Endodermal cell (in vitro differentiated cells): ENCODE measurements around the gene PIEZO2. TPM values are rescaled to one million over a fixed set of nuclear protein-coding genes. Genes with fewer than 3 reads are reported as not detected.

Source experiments
- DNase-seq: peaks from one replicate; pipeline ENCODE4 v3.0.0-alpha.2; 2017
- H3K27ac ChIP-seq: 2 replicates; pipeline ENCODE4 v1.5.1; 2013; ENCODE audit warnings: mild to moderate bottlenecking, low read depth, low read length, moderate library complexity
- H3K27me3 ChIP-seq: 2 replicates; pipeline ENCODE4 v1.6.1; 2013; ENCODE audit warnings: mild to moderate bottlenecking, low read length, moderate library complexity; ENCODE audit not compliant: insufficient read depth, control insufficient read depth, poor library complexity, severe bottlenecking
- H3K36me3 ChIP-seq: 2 replicates; pipeline ENCODE4 v1.7.0; 2013; ENCODE audit warnings: mild to moderate bottlenecking, low read length, moderate library complexity; ENCODE audit not compliant: control insufficient read depth, insufficient read depth
- H3K4me1 ChIP-seq: one replicate; pipeline ENCODE4 v1.7.0; 2013; ENCODE audit warnings: low read length; ENCODE audit not compliant: control insufficient read depth, insufficient read depth
- H3K4me3 ChIP-seq: 2 replicates; pipeline ENCODE4 v1.5.1; 2013; ENCODE audit warnings: mild to moderate bottlenecking, low read length, moderate library complexity
- H3K9ac ChIP-seq: 2 replicates; pipeline ENCODE4 v1.6.1; 2013; ENCODE audit warnings: mild to moderate bottlenecking, low read length, moderate library complexity; ENCODE audit not compliant: poor library complexity, severe bottlenecking; ENCODE audit errors: extremely low read depth
- H3K9me3 ChIP-seq: 2 replicates; pipeline ENCODE4 v1.6.1; 2013; ENCODE audit warnings: mild to moderate bottlenecking, low read length, moderate library complexity; ENCODE audit not compliant: control insufficient read depth
- H3K27ac Mint-ChIP-seq: 2 replicates; pipeline ENCODE4 v1.8.0; 2020; ENCODE audit warnings: mixed read lengths
- H3K27me3 Mint-ChIP-seq: 2 replicates; pipeline ENCODE4 v1.8.0; 2021; ENCODE audit warnings: mild to moderate bottlenecking, mixed read lengths; ENCODE audit not compliant: insufficient read depth
- H3K36me3 Mint-ChIP-seq: 2 replicates; pipeline ENCODE4 v1.8.0; 2020; ENCODE audit warnings: low read depth, mixed read lengths
- H3K4me1 Mint-ChIP-seq: 2 replicates; pipeline ENCODE4 v1.8.0; 2020; ENCODE audit warnings: mixed read lengths
- H3K4me3 Mint-ChIP-seq: 2 replicates; pipeline ENCODE4 v1.8.0; 2020; ENCODE audit warnings: mild to moderate bottlenecking, moderate library complexity, mixed read lengths
- H3K9me3 Mint-ChIP-seq: 2 replicates; pipeline ENCODE4 v1.8.0; 2020; ENCODE audit warnings: mild to moderate bottlenecking, mixed read lengths
- WGBS, 2 experiments: methylation state at CpG; one replicate each; pipeline versions ENCODE4 v1.1.5 to v1.1.7; 2013; ENCODE audit warnings: missing lambda C conversion rate in 2 of 2, mixed read lengths in 1 of 2; ENCODE audit not compliant: insufficient coverage in 1 of 2, insufficient read length in 1 of 2; 5-methylcytosine and 5-hydroxymethylcytosine counted together
- total RNA-seq, 2 donors: library from RNA; stranded (reverse); fragmentation: NEBNext Ultra II Directional in 1 of 2; extraction: Animal tissue kit (Norgen Biotek cat#: 25700) in 1 of 2; gene quantifications; 2 replicates in 1 of 2; 3 replicates in 1 of 2; pipeline ENCODE4 v1.2.1, GENCODE V29; 2021
- TF ChIP-seq, protein P1 (sequence below): fragments of 200-600 bp; sonication (generic); conservative IDR thresholded peaks from 2 replicates; pipeline ENCODE4 v1.5.0; 2021; ENCODE audit warnings: antibody characterized with exemption, mild to moderate bottlenecking

The PIEZO2 gene
- total RNA-seq, 2 donors from 2014 or later = 7.3 to 12.1 TPM

DNA sequence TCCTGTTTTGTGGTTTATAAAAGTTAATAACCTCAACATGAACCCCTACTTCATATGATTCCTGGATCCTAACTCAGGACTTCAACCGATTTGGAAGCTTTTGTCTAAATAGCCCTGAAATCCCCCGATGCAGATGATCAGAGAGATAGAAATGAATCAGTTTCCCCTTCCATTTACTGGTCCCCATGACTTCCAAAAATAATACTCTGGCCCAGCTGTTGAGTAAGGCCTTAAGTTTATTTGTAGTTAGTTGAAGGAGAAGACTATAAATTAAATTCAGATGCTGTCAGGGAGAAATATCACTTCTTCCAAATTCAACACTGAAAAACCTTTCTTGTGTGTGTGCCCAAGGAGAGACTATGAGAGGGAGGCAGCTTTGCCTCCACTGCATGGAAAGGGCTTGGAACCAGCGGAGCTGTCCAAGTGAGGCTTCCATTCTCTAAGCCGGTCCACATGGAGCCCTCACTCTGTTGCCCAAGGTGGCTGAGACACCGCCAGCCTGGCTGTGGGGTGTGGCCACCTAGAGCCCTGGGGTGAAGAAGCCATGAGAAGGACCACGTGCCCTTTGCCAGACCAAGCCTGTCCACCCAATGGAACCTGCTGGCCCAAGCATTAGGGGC, 53.6 kb downstream of the PIEZO2 start:
- peaks cover 2% of the 10 kb centered on the region for H3K27me3 Mint-ChIP-seq
- H3K4me3 ChIP-seq = no peak overlapping the region
- no peak overlapping the region for H3K27ac ChIP-seq
- H3K27me3 ChIP-seq = no peaks in the 10 kb centered on the region
- no peak for DNase-seq
- TF ChIP-seq, protein P1, sequence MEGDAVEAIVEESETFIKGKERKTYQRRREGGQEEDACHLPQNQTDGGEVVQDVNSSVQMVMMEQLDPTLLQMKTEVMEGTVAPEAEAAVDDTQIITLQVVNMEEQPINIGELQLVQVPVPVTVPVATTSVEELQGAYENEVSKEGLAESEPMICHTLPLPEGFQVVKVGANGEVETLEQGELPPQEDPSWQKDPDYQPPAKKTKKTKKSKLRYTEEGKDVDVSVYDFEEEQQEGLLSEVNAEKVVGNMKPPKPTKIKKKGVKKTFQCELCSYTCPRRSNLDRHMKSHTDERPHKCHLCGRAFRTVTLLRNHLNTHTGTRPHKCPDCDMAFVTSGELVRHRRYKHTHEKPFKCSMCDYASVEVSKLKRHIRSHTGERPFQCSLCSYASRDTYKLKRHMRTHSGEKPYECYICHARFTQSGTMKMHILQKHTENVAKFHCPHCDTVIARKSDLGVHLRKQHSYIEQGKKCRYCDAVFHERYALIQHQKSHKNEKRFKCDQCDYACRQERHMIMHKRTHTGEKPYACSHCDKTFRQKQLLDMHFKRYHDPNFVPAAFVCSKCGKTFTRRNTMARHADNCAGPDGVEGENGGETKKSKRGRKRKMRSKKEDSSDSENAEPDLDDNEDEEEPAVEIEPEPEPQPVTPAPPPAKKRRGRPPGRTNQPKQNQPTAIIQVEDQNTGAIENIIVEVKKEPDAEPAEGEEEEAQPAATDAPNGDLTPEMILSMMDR = no peak
- H3K36me3 ChIP-seq = no peaks in the 10 kb centered on the region
- H3K9me3 Mint-ChIP-seq = no peaks in the 10 kb centered on the region
- WGBS, 2 experiments = 88 to 96% methylated on average over 6 of the region's 6 CpGs
- no peak overlapping the region for H3K9ac ChIP-seq
- peaks cover 10% of the 10 kb centered on the region for H3K4me1 ChIP-seq
- no peak overlapping the region for H3K4me3 Mint-ChIP-seq
- H3K9me3 ChIP-seq = no peaks in the 10 kb centered on the region
- H3K4me1 Mint-ChIP-seq = peaks cover 13% of the 10 kb centered on the region
- H3K36me3 Mint-ChIP-seq = no peaks in the 10 kb centered on the region
- no peak overlapping the region for H3K27ac Mint-ChIP-seq

DNA sequence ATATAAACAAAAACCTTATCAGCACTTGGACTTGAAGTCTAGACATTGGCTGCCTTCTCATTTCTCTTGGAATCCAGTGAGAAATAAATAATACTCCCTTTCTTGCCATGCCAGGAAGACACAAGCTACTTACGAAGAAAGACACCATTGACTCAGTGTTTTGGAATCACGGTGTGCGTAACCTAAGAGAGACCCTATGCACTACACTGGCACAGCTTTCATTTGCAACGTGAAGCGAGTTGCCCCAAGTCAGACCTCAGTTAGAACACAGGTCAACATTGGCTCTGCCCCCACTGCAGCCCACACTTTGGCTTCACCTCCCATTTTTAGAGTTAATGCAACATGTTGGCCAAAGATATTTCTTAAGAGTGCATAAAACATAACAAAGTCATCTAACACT, 54.2 kb downstream of the PIEZO2 start:
- no peak for DNase-seq
- TF ChIP-seq, protein P1 = no peak
- WGBS, 2 experiments = 96 to 100% methylated on average over 4 to 5 of the region's 5 CpGs

DNA sequence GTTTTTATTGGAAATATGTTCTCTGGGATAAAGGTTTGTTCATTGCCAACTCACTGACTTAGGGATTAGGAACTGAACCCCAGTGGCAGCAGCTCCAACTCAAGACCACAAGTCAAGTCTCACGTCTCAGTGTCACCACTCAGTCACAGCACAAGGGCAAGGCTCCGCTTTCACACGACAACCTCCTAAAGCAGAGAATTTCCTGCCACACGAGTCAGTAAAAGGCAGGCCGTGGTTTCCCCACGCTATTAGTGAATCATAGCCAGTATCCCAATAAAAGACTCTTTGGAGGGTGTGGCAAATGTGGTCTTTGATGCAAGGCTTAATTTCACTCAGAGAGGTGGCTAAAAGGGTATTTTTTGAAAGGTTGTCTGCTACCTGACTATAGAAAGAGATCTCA, 57.6 kb downstream of the PIEZO2 start:
- no peaks in the 10 kb centered on the region for H3K9me3 ChIP-seq
- TF ChIP-seq, protein P1 = no peak
- no peaks in the 10 kb centered on the region for H3K36me3 ChIP-seq
- peaks cover 4% of the 10 kb centered on the region for H3K27me3 Mint-ChIP-seq
- H3K4me3 ChIP-seq = no peak overlapping the region
- no peak overlapping the region for H3K27ac Mint-ChIP-seq
- H3K36me3 Mint-ChIP-seq = no peaks in the 10 kb centered on the region
- peaks cover 31% of the 10 kb centered on the region for H3K4me1 Mint-ChIP-seq
- H3K9ac ChIP-seq = no peak overlapping the region
- WGBS, 2 experiments = 87 to 92% methylated on average over 3 to 6 of the region's 6 CpGs
- no peaks in the 10 kb centered on the region for H3K27me3 ChIP-seq
- no peak for DNase-seq
- no peaks in the 10 kb centered on the region for H3K9me3 Mint-ChIP-seq
- no peak overlapping the region for H3K27ac ChIP-seq
- no peak overlapping the region for H3K4me3 Mint-ChIP-seq
- peaks cover 15% of the 10 kb centered on the region for H3K4me1 ChIP-seq

More for the DNA sequence above, 54.2 kb downstream of the PIEZO2 start:
- Mint-ChIP-seq H3K4me3 (no peak overlapping the region), H3K4me1 (peaks cover 16% of the 10 kb centered on the region), H3K27me3 (peaks cover 2% of the 10 kb centered on the region), H3K9me3 (no peaks in the 10 kb centered on the region), H3K27ac (no peak overlapping the region), H3K36me3 (no peaks in the 10 kb centered on the region)
- Histone ChIP-seq H3K27me3 (no peaks in the 10 kb centered on the region), H3K9me3 (no peaks in the 10 kb centered on the region), H3K27ac (no peak overlapping the region), H3K4me3 (no peak overlapping the region), H3K4me1 (peaks cover 10% of the 10 kb centered on the region), H3K36me3 (no peaks in the 10 kb centered on the region), H3K9ac (no peak overlapping the region)
